Measurements from ENCODE around the gene GIGYF2. TPM values are rescaled to one million over a fixed set of nuclear protein-coding genes. Genes with fewer than 3 reads are reported as not detected.

Gene GIGYF2
- total RNA-seq, 1 experiment from 2014 or later, result 60.6 TPM

GRCh38 chr2:232721261-232721660 lies 24.1 kb downstream of the GIGYF2 start:
- H3K36me3 ChIP-seq (ENCODE audit: control insufficient read depth in 1 of 2, insufficient read depth in 2 of 2, low read length in 2 of 2), result peaks cover 2 to 3% of the 10 kb centered on the region in 2 experiments; a peak in 2 of 4 replicates
- ChIA-PET POLR2A (no interaction called here), RAD21 (ENCODE audit: low non-redundant PET in 1 of 2, low total read pairs in 2 of 2, uncharacterized antibody in 2 of 2, unreplicated experiment in 2 of 2) (no interaction called here), CTCF (no interaction called here)
- H3K27ac ChIP-seq (ENCODE audit: low read depth, low read length), result no peak overlapping the region
- no peak overlapping the region for H3K4me3 ChIP-seq (replicated peaks in 1 of 2; ENCODE audit: low read depth in 1 of 2, low read length in 2 of 2)
- no peaks in the 10 kb centered on the region for H3K9me2 ChIP-seq (ENCODE audit: insufficient read depth)
- H3K4me1 ChIP-seq (ENCODE audit: control insufficient read depth in 1 of 2, insufficient read depth in 2 of 2, low read length in 2 of 2), result no peaks in the 10 kb centered on the region
- TF ChIP-seq EZH2 (IDR thresholded peaks at IDR 0.05) (no peak), ZFX (IDR thresholded peaks at IDR 0.05) (no peak), JUND (IDR thresholded peaks at IDR 0.05) (no peak), EGR1 (IDR thresholded peaks at IDR 0.05; ENCODE audit: low read depth) (no peak), CEBPB (IDR thresholded peaks at IDR 0.05; ENCODE audit: low read depth) (no peak), SIN3A (IDR thresholded peaks at IDR 0.05; ENCODE audit: low read depth) (no peak), ATF3 (IDR thresholded peaks at IDR 0.05) (no peak), FOSL1 (IDR thresholded peaks at IDR 0.05; ENCODE audit: low read depth) (no peak)
- peaks cover 3% of the 10 kb centered on the region for H4K20me1 ChIP-seq (ENCODE audit: insufficient read depth)
- no peaks in the 10 kb centered on the region for H3K27me3 ChIP-seq (ENCODE audit: insufficient read depth, low read length)
- ATAC-seq, result no peak
- intact Hi-C loops (cut with micrococcal nuclease), result no loop called here
- peaks cover 93% of the 10 kb centered on the region for H3K79me2 ChIP-seq (ENCODE audit: insufficient read depth, low read length)
- H3K9ac ChIP-seq (ENCODE audit: low read length), result no peak overlapping the region
- DNase-seq (ENCODE audit: low read depth, low spot score), result no peak
- no peaks in the 10 kb centered on the region for H3K9me3 ChIP-seq (ENCODE audit: control insufficient read depth in 1 of 2, insufficient read depth in 1 of 2, low read depth in 1 of 2, low read length in 2 of 2)
- no peak overlapping the region for H3K4me2 ChIP-seq (ENCODE audit: low read length)
- no TSS peak for BruUV-seq (replicated peaks)
- no peak overlapping the region for H2AFZ ChIP-seq (ENCODE audit: low read depth, low read length, poor library complexity, severe bottlenecking)

- intact Hi-C loops (cut with micrococcal nuclease), result no loop called here
- no peak for DNase-seq (ENCODE audit: low read depth, low spot score)
- ChIA-PET POLR2A (no interaction called here), CTCF (no interaction called here), RAD21 (ENCODE audit: low non-redundant PET in 1 of 2, low total read pairs in 2 of 2, uncharacterized antibody in 2 of 2, unreplicated experiment in 2 of 2) (no interaction called here)
- H2AFZ ChIP-seq (ENCODE audit: low read depth, low read length, poor library complexity, severe bottlenecking), result no peak overlapping the region
- H3K79me2 ChIP-seq (ENCODE audit: insufficient read depth, low read length), result peaks cover 92% of the 10 kb centered on the region
- no peak for ATAC-seq
- H3K9ac ChIP-seq (ENCODE audit: low read length), result no peak overlapping the region
- no peaks in the 10 kb centered on the region for H3K27me3 ChIP-seq (ENCODE audit: insufficient read depth, low read length)
- no peak overlapping the region for H3K27ac ChIP-seq (ENCODE audit: low read depth, low read length)
- no peak overlapping the region for H3K4me2 ChIP-seq (ENCODE audit: low read length)
- no TSS peak for BruUV-seq (replicated peaks)
- H3K36me3 ChIP-seq (ENCODE audit: control insufficient read depth in 1 of 2, insufficient read depth in 2 of 2, low read length in 2 of 2), result peaks cover 2 to 3% of the 10 kb centered on the region in 2 experiments; a peak in 2 of 4 replicates
- H3K9me2 ChIP-seq (ENCODE audit: insufficient read depth), result no peaks in the 10 kb centered on the region
- H3K4me3 ChIP-seq (replicated peaks in 1 of 2; ENCODE audit: low read depth in 1 of 2, low read length in 2 of 2), result no peak overlapping the region
- no peaks in the 10 kb centered on the region for H3K9me3 ChIP-seq (ENCODE audit: control insufficient read depth in 1 of 2, insufficient read depth in 1 of 2, low read depth in 1 of 2, low read length in 2 of 2)
- H4K20me1 ChIP-seq (ENCODE audit: insufficient read depth), result peaks cover 3% of the 10 kb centered on the region
- TF ChIP-seq ZNF274 (IDR thresholded peaks at IDR 0.05; ENCODE audit: low read depth, low read length) (no peak), EGR1 (IDR thresholded peaks at IDR 0.05; ENCODE audit: low read depth) (no peak), MAX (IDR thresholded peaks at IDR 0.05) (no peak), ZBTB33 (IDR thresholded peaks at IDR 0.05; ENCODE audit: extremely low read depth, insufficient replicate concordance, low read length) (no peak), ATF3 (IDR thresholded peaks at IDR 0.05) (no peak), POLR2A (IDR thresholded peaks at IDR 0.05; ENCODE audit: borderline replicate concordance, extremely low read depth, insufficient read depth, insufficient read length) (no peak), RAD21 (IDR thresholded peaks at IDR 0.05; ENCODE audit: low read depth) (no peak), CEBPB (IDR thresholded peaks at IDR 0.05; ENCODE audit: low read depth) (no peak), SRF (IDR thresholded peaks at IDR 0.05; ENCODE audit: low read depth) (no peak), POLR2AphosphoS5 (IDR thresholded peaks at IDR 0.05; ENCODE audit: low read depth, low read length) (no peak), JUND (IDR thresholded peaks at IDR 0.05) (no peak), CBX3 (IDR thresholded peaks at IDR 0.05; ENCODE audit: low read depth) (no peak), SP1 (IDR thresholded peaks at IDR 0.05; ENCODE audit: low read depth) (no peak), TCF7L2 (IDR thresholded peaks at IDR 0.05; ENCODE audit: borderline replicate concordance, extremely low read depth, insufficient read depth, insufficient read length) (no peak), EZH2 (IDR thresholded peaks at IDR 0.05) (no peak), YY1 (IDR thresholded peaks at IDR 0.05; ENCODE audit: extremely low read depth, insufficient replicate concordance, low read depth, low read length) (no peak)
- no peaks in the 10 kb centered on the region for H3K4me1 ChIP-seq (ENCODE audit: control insufficient read depth in 1 of 2, insufficient read depth in 2 of 2, low read length in 2 of 2)
Measured at GRCh38 chr2:232721882-232722281, 24.8 kb downstream of the GIGYF2 start.

Measured in HCT116 (cell line).